SU-DHL-6 (cell line): Measurements from ENCODE around the gene DENND5B.

Source experiments
- H2AFZ ChIP-seq: fragments of 200-600 bp; sonication (generic); 2 replicates; pipeline ENCODE4 v1.6.1; 2014; ENCODE audit warnings: low read depth, mild to moderate bottlenecking, moderate library complexity, mixed read lengths, antibody characterized with exemption, low read length; ENCODE audit not compliant: severe bottlenecking
- H3F3A ChIP-seq: fragments of 200-600 bp; shearing (Covaris generic); 2 replicates; pipeline ENCODE4 v1.6.0; 2016; ENCODE audit warnings: antibody characterized with exemption, mild to moderate bottlenecking; ENCODE audit not compliant: insufficient read depth
- H3K27ac ChIP-seq: fragments of 200-600 bp; sonication (generic); 2 replicates; pipeline ENCODE4 v1.5.1; 2016; ENCODE audit warnings: low read depth, mild to moderate bottlenecking, low read length, moderate library complexity, mixed read lengths
- H3K27me3 ChIP-seq: fragments of 200-600 bp; sonication (generic), shearing (Covaris generic); 2 replicates; pipeline ENCODE4 v1.6.0; 2014; ENCODE audit warnings: mild to moderate bottlenecking, low read length
- H3K36me3 ChIP-seq: fragments of 200-600 bp; sonication (generic); 2 replicates; pipeline ENCODE4 v1.6.1; 2014; ENCODE audit warnings: mild to moderate bottlenecking, low read length, mixed read lengths
- H3K4me2 ChIP-seq: fragments of 300-600, 200-600 bp; shearing (Covaris generic), sonication (generic); 2 replicates; pipeline ENCODE4 v1.6.0; 2014; ENCODE audit warnings: low read length, low read depth, mild to moderate bottlenecking; ENCODE audit not compliant: poor library complexity, severe bottlenecking
- H3K4me3 ChIP-seq: fragments of 200-600 bp; sonication (generic); 2 replicates; pipeline ENCODE4 v1.5.1; 2014; ENCODE audit warnings: antibody characterized with exemption, low read length, mild to moderate bottlenecking, mixed read lengths; ENCODE audit not compliant: insufficient read depth, poor library complexity, severe bottlenecking
- H3K79me2 ChIP-seq: fragments of 200-600 bp; sonication (generic); 2 replicates; pipeline ENCODE4 v1.6.1; 2014; ENCODE audit warnings: mild to moderate bottlenecking, low read length, moderate library complexity; ENCODE audit not compliant: insufficient read depth
- H3K9ac ChIP-seq: fragments of 200-600 bp; sonication (generic); 2 replicates; pipeline ENCODE4 v1.7.0; 2014; ENCODE audit warnings: mild to moderate bottlenecking, low read length
- H3K9me2 ChIP-seq: fragments of 200-600 bp; sonication (generic); replicated peaks from 2 replicates; pipeline ENCODE4 v1.6.1; 2014; ENCODE audit warnings: low read length; ENCODE audit not compliant: insufficient read depth
- H3K9me3 ChIP-seq: fragments of 200-600 bp; sonication (generic); 2 replicates; pipeline ENCODE4 v1.6.1; 2014; ENCODE audit warnings: low read length, mixed read lengths; ENCODE audit not compliant: insufficient read depth
- H4K20me1 ChIP-seq: fragments of 200-600 bp; sonication (generic); 2 replicates; pipeline ENCODE4 v1.6.1; 2014; ENCODE audit warnings: low read depth, mild to moderate bottlenecking, antibody characterized with exemption, low read length, moderate library complexity, mixed read lengths
- CTCF ChIP-seq: fragments of 200-600 bp; sonication (generic); IDR thresholded peaks from one replicate; pipeline ENCODE4 v1.5.1; 2017; ENCODE audit warnings: antibody characterized with exemption, mild to moderate bottlenecking, low read length, moderate library complexity; ENCODE audit not compliant: insufficient read depth, poor library complexity, severe bottlenecking
- EZH2phosphoT487 ChIP-seq: fragments of 200-600 bp; sonication (generic), shearing (Covaris generic); conservative IDR thresholded peaks from 2 replicates; pipeline ENCODE4 v1.6.1; 2018; ENCODE audit warnings: mild to moderate bottlenecking, antibody characterized with exemption, low read length, moderate library complexity, mixed read lengths

The DENND5B gene

DNA sequence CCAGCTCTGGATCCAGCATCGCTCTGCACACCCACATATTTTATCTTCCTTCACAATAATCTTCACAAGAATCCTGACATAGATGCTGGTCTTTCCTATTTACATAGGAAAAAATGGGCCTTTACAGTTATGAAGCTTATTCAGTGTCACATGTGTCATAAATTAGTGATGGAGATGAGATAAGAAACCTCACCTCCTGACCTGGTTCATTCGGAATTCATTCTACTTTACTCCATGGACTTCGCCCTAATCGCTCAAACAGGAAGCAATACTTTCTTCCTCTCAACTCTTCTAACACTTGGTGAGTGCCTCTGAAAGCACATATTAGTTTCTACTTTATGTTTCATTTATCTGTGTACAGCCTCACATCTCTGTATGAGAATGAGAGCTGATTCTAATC, 253.0 kb downstream of the DENND5B start:
- TF ChIP-seq CTCF: no peak
- TF ChIP-seq EZH2phosphoT487: no peak
- Histone ChIP-seq H3K27ac (no peak overlapping the region), H3K36me3 (no peaks in the 10 kb centered on the region), H3K4me3 (no peak overlapping the region), H3K27me3 (no peaks in the 10 kb centered on the region), H2AFZ (no peak overlapping the region), H3F3A (no peaks in the 10 kb centered on the region), H4K20me1 (no peaks in the 10 kb centered on the region), H3K4me2 (no peak overlapping the region), H3K9ac (no peak overlapping the region), H3K79me2 (no peaks in the 10 kb centered on the region), H3K9me3 (no peaks in the 10 kb centered on the region), H3K9me2 (no peaks in the 10 kb centered on the region)
